Stomach (tissue), 4 donors: ENCODE data around the gene COG5.

Experiments used
- CTCF ChIP-seq, 7 experiments: fragments of 450-650 bp in 4 of 7; fragments of 200-600 bp in 3 of 7; sonication (generic) in 3 of 7; IDR thresholded peaks; one replicate each; pipeline ENCODE4 v1.5.1; 2016 to 2019; ENCODE audit warnings: antibody characterized with exemption in 7 of 7, control low read depth in 2 of 7, mild to moderate bottlenecking in 1 of 7
- EP300 ChIP-seq: sonication (generic); formaldehyde crosslinking; IDR thresholded peaks from one replicate; pipeline ENCODE4 v1.6.1; 2017; ENCODE audit warnings: antibody characterized with exemption
- POLR2A ChIP-seq, 4 donors: fragments of 450-650 bp; IDR thresholded peaks; one replicate each; pipeline ENCODE4 v1.6.1; 2016; ENCODE audit warnings: antibody characterized with exemption in 4 of 4, control low read depth in 2 of 4, mild to moderate bottlenecking in 1 of 4, moderate library complexity in 1 of 4
- POLR2AphosphoS5 ChIP-seq, 3 donors: sonication (generic); formaldehyde crosslinking; IDR thresholded peaks; one replicate each; pipeline ENCODE4 v1.6.1; 2016; ENCODE audit warnings: antibody characterized with exemption in 3 of 3

- TF ChIP-seq POLR2A (IDR thresholded peaks at IDR 0.05): no peak
- TF ChIP-seq CTCF (IDR thresholded peaks at IDR 0.05): no peak
- TF ChIP-seq POLR2AphosphoS5 (IDR thresholded peaks at IDR 0.05): no peak
- TF ChIP-seq EP300: no peak
Observed at GRCh38 chr7:107439025-107439424, 124.7 kb downstream of the COG5 start.
